Cardiac muscle cell (in vitro differentiated cells and primary cell): ENCODE data around the gene FTH1. TPM values are rescaled to one million over a fixed set of nuclear protein-coding genes. Genes with fewer than 3 reads are reported as not detected.

Experiments
- DNase-seq, 2 donors: peaks; one replicate each; pipeline versions ENCODE4 v3.0.0 to v3.0.0-alpha.2; 2010 to 2017; ENCODE audit warnings: low read depth in 1 of 2, low spot score in 1 of 2
- H3K27ac ChIP-seq: fragments of 200-600 bp; sonication (generic); 2 replicates; pipeline ENCODE4 v1.5.1; 2016
- H3K27me3 ChIP-seq: fragments of 200-600 bp; sonication (generic); 2 replicates; pipeline ENCODE4 v1.6.0; 2016; ENCODE audit warnings: control low read depth
- H3K36me3 ChIP-seq: fragments of 200-600 bp; sonication (generic); 2 replicates; pipeline ENCODE4 v1.5.1; 2016; ENCODE audit warnings: control low read depth
- H3K4me1 ChIP-seq: fragments of 200-600 bp; sonication (generic); 2 replicates; pipeline ENCODE4 v1.8.1; 2017; ENCODE audit warnings: low read depth, mild to moderate bottlenecking, mixed run types
- H3K4me3 ChIP-seq: fragments of 200-600 bp; sonication (generic); 2 replicates; pipeline ENCODE4 v1.5.1; 2016; ENCODE audit warnings: mild to moderate bottlenecking
- H3K9me3 ChIP-seq: fragments of 200-600 bp; sonication (generic); 2 replicates; pipeline ENCODE4 v1.5.1; 2017; ENCODE audit warnings: low read depth, mild to moderate bottlenecking, control low read depth
- CTCF ChIP-seq: IDR thresholded peaks from 2 replicates; pipeline ENCODE4 v1.5.1; 2012; ENCODE audit warnings: low read depth, mild to moderate bottlenecking, low read length
- polyA plus RNA-seq: library from polyadenylated mRNA; unstranded; fragments of >200 nt; fragmentation: Nextera tagmentation; extraction: Ambion mirVana; gene quantifications from 2 replicates; pipeline ENCODE4 v1.2.1, GENCODE V29; 2016
- total RNA-seq: library from RNA; depleted of rRNA; stranded (reverse); fragments of >200 nt; gene quantifications from 2 replicates; pipeline ENCODE4 v1.2.3, GENCODE V29; 2016

The FTH1 gene
- total and polyA plus RNA-seq, 2 experiments from 2014 or later: 858 to 2,885 TPM

GRCh38 chr11:61945191-61945590 lies 22.2 kb downstream of the FTH1 start:
- H3K4me1 ChIP-seq: no peaks in the 10 kb centered on the region
- H3K27ac ChIP-seq: no peak overlapping the region
- no peak for TF ChIP-seq CTCF
- DNase-seq: no peak
- no peaks in the 10 kb centered on the region for H3K9me3 ChIP-seq
- H3K36me3 ChIP-seq: no peaks in the 10 kb centered on the region
- H3K27me3 ChIP-seq: no peaks in the 10 kb centered on the region
- no peak overlapping the region for H3K4me3 ChIP-seq

- Histone ChIP-seq H3K27me3 (no peaks in the 10 kb centered on the region), H3K9me3 (no peaks in the 10 kb centered on the region), H3K4me3 (no peak overlapping the region), H3K4me1 (no peaks in the 10 kb centered on the region), H3K27ac (no peak overlapping the region), H3K36me3 (no peaks in the 10 kb centered on the region)
- no peak for DNase-seq
- TF ChIP-seq CTCF: no peak
These were observed 27.0 kb downstream of the FTH1 start for GRCh38 chr11:61940466-61940865.

GRCh38 chr11:61935861-61936260 lies 31.6 kb downstream of the FTH1 start:
- Histone ChIP-seq H3K36me3 (no peaks in the 10 kb centered on the region), H3K27ac (no peak overlapping the region), H3K9me3 (no peaks in the 10 kb centered on the region), H3K4me1 (no peaks in the 10 kb centered on the region), H3K4me3 (no peak overlapping the region), H3K27me3 (no peaks in the 10 kb centered on the region)
- DNase-seq: no peak
- TF ChIP-seq CTCF: no peak

- no peaks in the 10 kb centered on the region for H3K4me1 ChIP-seq
- H3K27ac ChIP-seq: no peak overlapping the region
- H3K9me3 ChIP-seq: no peaks in the 10 kb centered on the region
- no peaks in the 10 kb centered on the region for H3K27me3 ChIP-seq
- TF ChIP-seq CTCF: no peak
- no peaks in the 10 kb centered on the region for H3K36me3 ChIP-seq
- no peak for DNase-seq
- no peak overlapping the region for H3K4me3 ChIP-seq
These were observed 36.5 kb downstream of the FTH1 start for GRCh38 chr11:61930933-61931332.

GRCh38 chr11:61928606-61929005 lies 38.8 kb downstream of the FTH1 start:
- TF ChIP-seq CTCF: no peak
- no peaks in the 10 kb centered on the region for H3K9me3 ChIP-seq
- DNase-seq: peak in 1 of 2 donors; percentile 61
- H3K36me3 ChIP-seq: no peaks in the 10 kb centered on the region
- no peaks in the 10 kb centered on the region for H3K27me3 ChIP-seq
- peaks cover 4% of the 10 kb centered on the region for H3K4me1 ChIP-seq
- no peak overlapping the region for H3K4me3 ChIP-seq
- H3K27ac ChIP-seq: no peak overlapping the region

- Histone ChIP-seq H3K4me1 (peaks cover 15% of the 10 kb centered on the region), H3K27ac (no peak overlapping the region), H3K27me3 (no peaks in the 10 kb centered on the region), H3K9me3 (no peaks in the 10 kb centered on the region), H3K36me3 (no peaks in the 10 kb centered on the region), H3K4me3 (no peak overlapping the region)
- no peak for TF ChIP-seq CTCF
- DNase-seq: no peak
These were observed 39.9 kb downstream of the FTH1 start for GRCh38 chr11:61927501-61927900.
